ENCODE results near the gene PACSIN2.
"Not testable (repeated sequence)": the region's sequence is repeated elsewhere in the genome, so short reads cannot be mapped to it uniquely, and the experiment has no call there.

Gene PACSIN2

DNA sequence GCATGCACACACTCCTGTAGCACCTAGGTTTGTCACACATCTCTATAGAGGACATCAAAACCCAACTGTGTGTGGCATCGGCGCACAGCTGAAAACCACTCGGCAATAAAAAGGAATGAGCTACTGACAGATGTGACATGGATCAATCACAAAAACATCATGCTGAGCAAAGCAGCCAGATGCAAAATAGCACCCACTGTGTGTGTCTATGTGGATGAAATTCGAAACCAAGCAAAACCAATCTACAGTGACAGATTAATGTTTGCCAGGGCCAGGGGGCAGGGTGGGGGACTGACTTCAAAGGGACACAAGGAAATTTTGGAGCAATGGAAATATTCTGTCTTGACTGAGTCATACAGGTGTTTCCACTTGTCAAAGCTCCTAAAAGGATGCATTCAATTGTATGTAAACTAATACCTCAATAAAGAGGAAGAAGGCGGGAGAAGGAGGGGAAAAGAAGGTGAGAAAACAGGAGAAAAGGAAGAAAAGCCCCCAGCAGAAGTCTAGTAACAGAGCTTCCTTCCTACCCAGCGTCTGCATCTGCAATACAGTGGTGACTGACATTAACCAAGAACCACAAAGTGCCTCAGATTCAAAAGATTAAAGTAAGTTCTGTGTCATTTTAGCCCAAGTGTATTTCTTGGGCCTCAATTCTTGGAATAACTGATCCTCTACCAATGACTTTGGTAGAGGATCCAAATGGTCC is 49.8 kb downstream of the PACSIN2 start:
- H3K27me3 ChIP-seq = no peaks in the 10 kb centered on the region
- peak overlapping the region; percentile 16 to 48 (median 36); a peak in 21 of 22 replicates for H3K4me2 ChIP-seq
- no peak for TF ChIP-seq Cebpa-rat (IDR thresholded peaks at IDR 0.05)
- H3K27ac ChIP-seq = peak overlapping the region in 2 of 11 experiments; percentile 2 to 14; a peak in 1 of 22 replicates
- peaks cover 0 to 8% (median 4%) of the 10 kb centered on the region in 11 experiments; a peak in 7 of 22 replicates for H3K9me3 ChIP-seq (replicated peaks in 1 of 11)
- H3K4me1 ChIP-seq = peaks cover 33 to 92% (median 66%) of the 10 kb centered on the region in 10 experiments
- H3K4me3 ChIP-seq = no peak overlapping the region
- H3K36me3 ChIP-seq = peaks cover 19 to 63% (median 51%) of the 10 kb centered on the region in 11 experiments
- H4K20me1 ChIP-seq = peaks cover 53 to 98% (median 77%) of the 10 kb centered on the region in 11 experiments; a peak in 20 of 22 replicates
- H3K9ac ChIP-seq = no peak overlapping the region

DNA sequence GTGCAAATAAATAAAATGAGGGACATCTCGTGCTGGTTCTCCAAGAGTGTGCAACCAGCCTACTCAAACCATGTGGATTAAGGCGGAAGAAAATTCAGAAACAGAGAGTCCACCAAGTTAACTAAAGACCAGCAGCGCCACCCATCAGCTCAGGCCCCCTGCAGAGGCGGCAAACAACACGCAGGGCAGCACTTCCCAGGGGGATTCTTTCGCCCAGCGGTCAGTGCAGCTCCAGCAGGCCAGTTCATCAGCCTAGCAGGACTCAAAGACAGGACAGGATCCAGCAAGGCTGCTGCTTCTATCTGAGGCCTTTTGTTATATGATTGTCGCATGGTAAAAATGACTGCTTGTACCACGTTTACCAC is 51.7 kb downstream of the PACSIN2 start:
- Histone ChIP-seq H3K9me3 (replicated peaks in 1 of 11) (no peaks in the 10 kb centered on the region), H3K4me1 (peaks cover 41 to 93% (median 75%) of the 10 kb centered on the region in 10 experiments)

DNA sequence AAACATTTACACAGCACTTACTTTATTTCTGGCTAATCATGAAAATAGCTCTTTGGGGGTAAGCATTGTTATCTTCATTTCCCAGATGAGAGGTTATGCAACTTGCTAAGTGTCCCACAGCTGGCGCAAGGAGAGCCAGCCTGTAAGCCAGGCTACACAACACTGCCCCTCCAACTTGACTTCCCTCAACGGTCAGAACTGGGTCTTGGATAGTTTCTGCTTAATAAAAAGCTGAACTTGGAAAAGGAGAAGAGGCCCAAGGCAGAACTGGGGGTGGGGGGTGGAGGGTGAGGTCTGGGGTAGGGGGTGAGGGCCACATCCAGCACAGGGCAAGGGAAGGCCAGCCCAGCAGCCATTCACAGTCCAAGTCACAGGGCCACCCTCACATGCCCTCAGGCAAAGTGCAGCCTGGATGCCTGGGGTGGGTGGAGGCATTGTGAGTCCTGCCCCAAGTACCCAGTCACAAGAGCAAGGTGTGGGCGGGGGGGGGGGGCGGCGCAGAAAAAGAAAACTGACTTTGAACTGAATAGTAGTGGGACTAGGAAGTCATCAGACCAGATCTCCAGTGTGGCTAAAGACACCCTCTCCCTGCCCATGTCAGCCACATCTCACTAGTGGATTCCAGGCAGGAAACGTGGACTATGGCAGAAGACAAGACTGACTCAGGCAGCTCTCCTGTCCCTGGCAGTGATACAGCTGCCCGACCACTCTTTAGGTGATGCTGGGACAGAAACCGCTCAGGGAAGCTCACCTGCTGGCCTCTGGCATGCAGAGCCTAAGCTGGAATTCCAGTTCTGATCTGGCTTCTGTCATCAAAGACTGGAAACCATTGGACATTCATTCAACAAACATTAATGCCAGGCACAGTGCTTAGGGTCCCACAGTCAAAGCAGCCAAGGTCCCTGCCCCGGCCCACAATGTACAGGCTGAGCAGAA is 52.4 kb downstream of the PACSIN2 start:
- H3K27me3 ChIP-seq = no peaks in the 10 kb centered on the region
- H3K36me3 ChIP-seq = peaks cover 0 to 54% (median 44%) of the 10 kb centered on the region in 11 experiments; a peak in 17 of 22 replicates
- H3K27ac ChIP-seq = peak overlapping the region; percentile 54 to 82 (median 64); a peak in 21 of 22 replicates
- peaks cover 41 to 94% (median 72%) of the 10 kb centered on the region in 10 experiments for H3K4me1 ChIP-seq
- H3K4me3 ChIP-seq = no peak overlapping the region
- TF ChIP-seq Cebpa-rat (IDR thresholded peaks at IDR 0.05) = peak in 2 of 11 experiments; percentile 19 to 36; a peak in 2 of 22 replicates
- peak overlapping the region; percentile 21 to 92 (median 82); a peak in 20 of 22 replicates for H3K4me2 ChIP-seq
- peak overlapping the region in 8 of 11 experiments; percentile 14 to 63 (median 34); a peak in 10 of 22 replicates for H3K9ac ChIP-seq
- H4K20me1 ChIP-seq = peaks cover 52 to 98% (median 71%) of the 10 kb centered on the region in 11 experiments; a peak in 20 of 22 replicates
- no peaks in the 10 kb centered on the region for H3K9me3 ChIP-seq (replicated peaks in 1 of 11)

More for the DNA sequence above, 51.7 kb downstream of the PACSIN2 start:
- Histone ChIP-seq H3K9ac (no peak overlapping the region; a peak in 2 of 22 replicates), H3K36me3 (peaks cover 4 to 55% (median 43%) of the 10 kb centered on the region in 11 experiments; a peak in 20 of 22 replicates), H3K4me2 (peak overlapping the region in 10 of 11 experiments; percentile 18 to 92 (median 56); a peak in 15 of 22 replicates), H3K27ac (peak overlapping the region; percentile 27 to 74 (median 57); a peak in 15 of 22 replicates), H3K4me3 (no peak overlapping the region), H4K20me1 (peaks cover 54 to 98% (median 74%) of the 10 kb centered on the region in 11 experiments; a peak in 20 of 22 replicates), H3K27me3 (no peaks in the 10 kb centered on the region)
- no peak for TF ChIP-seq Cebpa-rat (IDR thresholded peaks at IDR 0.05)

DNA sequence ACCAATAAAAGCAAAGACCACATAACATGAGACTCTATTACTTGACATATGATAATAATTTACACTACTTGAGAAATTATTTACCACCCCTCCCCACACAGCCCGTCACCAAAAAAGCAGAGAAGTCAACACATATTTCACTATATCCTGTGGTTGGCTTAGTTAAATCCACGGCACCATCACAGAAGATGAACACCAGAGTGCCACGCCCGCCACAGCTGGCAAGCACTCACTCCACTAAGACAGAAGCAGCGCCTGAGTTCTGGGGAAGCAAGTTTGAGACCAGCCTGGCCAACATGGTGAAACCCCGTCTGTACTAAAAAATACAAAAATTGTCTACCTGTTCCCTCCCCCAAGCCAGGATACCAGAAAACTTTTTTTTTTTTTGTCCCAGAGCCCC is 53.1 kb downstream of the PACSIN2 start:
- Histone ChIP-seq H3K27me3 (no peaks in the 10 kb centered on the region), H3K4me2 (peak overlapping the region; percentile 21 to 92 (median 82); a peak in 21 of 22 replicates), H3K9ac (peak overlapping the region in 9 of 11 experiments; percentile 11 to 63 (median 33); a peak in 9 of 22 replicates), H4K20me1 (peaks cover 52 to 94% (median 67%) of the 10 kb centered on the region in 11 experiments; a peak in 20 of 22 replicates), H3K27ac (peak overlapping the region; percentile 54 to 82 (median 64); a peak in 21 of 22 replicates), H3K4me1 (peaks cover 41 to 92% (median 72%) of the 10 kb centered on the region in 10 experiments), H3K9me3 (replicated peaks in 1 of 11) (peaks cover 0 to 5% (median under 1%) of the 10 kb centered on the region in 11 experiments; a peak in 9 of 22 replicates), H3K4me3 (no peak overlapping the region), H3K36me3 (peaks cover 0 to 57% (median 46%) of the 10 kb centered on the region in 11 experiments; a peak in 17 of 22 replicates)
- no peak for TF ChIP-seq Cebpa-rat (IDR thresholded peaks at IDR 0.05)

DNA sequence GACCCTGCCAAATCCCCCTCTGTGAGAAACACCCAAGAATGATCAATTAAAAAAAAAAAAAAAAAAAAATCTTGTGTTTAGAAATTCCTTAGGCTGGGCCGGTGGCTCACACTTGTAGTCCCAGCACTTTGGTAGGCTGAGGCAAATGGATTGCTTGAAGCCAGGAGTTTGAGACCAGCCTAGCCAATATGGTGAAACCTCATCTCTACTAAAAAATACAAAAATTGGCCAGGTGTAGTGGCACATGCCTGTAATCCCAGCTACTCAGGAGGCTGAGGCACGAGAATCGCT is 53.6 kb downstream of the PACSIN2 start:
- Histone ChIP-seq H3K4me1 (peaks cover 41 to 92% (median 71%) of the 10 kb centered on the region in 10 experiments), H3K4me2 (peak overlapping the region; percentile 21 to 92 (median 82); a peak in 20 of 22 replicates), H3K9ac (peak overlapping the region in 5 of 11 experiments; percentile 11 to 63 (median 34); a peak in 5 of 22 replicates), H4K20me1 (peaks cover 52 to 89% (median 63%) of the 10 kb centered on the region in 11 experiments; a peak in 20 of 22 replicates), H3K27ac (peak overlapping the region; percentile 54 to 82 (median 64); a peak in 19 of 22 replicates), H3K36me3 (peaks cover 3 to 57% (median 47%) of the 10 kb centered on the region in 11 experiments; a peak in 18 of 22 replicates)
- not testable (repeated sequence) for H3K27me3 ChIP-seq; H3K4me3 ChIP-seq; H3K9me3 ChIP-seq (replicated peaks in 1 of 11)

DNA sequence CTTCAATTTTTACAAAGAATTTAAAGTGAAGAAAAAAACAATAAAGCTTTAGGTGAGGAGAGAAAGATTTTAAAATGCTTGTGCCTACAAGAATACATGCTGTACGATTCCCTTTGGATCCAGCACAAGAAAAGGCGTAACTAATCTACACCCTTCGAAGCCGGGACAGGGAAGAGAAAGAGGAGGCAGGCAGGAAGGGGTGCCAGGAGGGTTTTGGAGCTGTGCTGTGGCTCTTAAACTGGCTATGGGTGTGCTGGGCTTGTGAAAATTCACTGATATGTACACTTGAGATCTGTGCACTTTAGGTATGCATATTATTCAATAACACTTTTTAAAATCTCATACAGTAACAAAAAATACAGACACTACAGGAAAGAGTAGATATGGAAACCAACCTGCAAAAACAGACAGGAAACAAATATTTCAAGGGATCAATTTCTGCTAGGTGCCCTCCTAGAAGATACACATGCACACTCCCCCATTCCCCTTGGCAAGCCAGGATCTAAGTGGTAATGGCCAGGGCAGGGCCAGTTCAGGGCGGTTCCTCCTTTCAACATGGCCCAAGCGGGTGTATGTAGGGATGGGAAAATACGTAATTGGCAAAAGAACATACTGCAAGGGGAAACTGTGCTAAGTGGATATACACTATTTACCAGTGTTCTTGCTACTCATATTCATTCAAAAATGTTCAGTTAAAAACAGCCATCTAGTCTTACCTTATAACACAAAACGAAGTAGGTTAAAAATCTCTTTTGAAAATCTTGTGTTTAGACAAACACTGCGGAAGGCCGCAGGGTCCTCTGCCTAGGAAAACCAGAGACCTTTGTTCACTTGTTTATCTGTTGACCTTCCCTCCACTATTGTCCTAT is 54.2 kb downstream of the PACSIN2 start:
- H3K27ac ChIP-seq = peak overlapping the region; percentile 42 to 82 (median 64); a peak in 20 of 22 replicates
- no peak overlapping the region for H3K4me3 ChIP-seq
- peak overlapping the region in 5 of 11 experiments; percentile 17 to 45 (median 42); a peak in 9 of 22 replicates for H3K9ac ChIP-seq
- H3K4me2 ChIP-seq = peak overlapping the region; percentile 58 to 92 (median 82)
- peaks cover 9 to 57% (median 50%) of the 10 kb centered on the region in 11 experiments; a peak in 20 of 22 replicates for H3K36me3 ChIP-seq
- peaks cover 53 to 89% (median 58%) of the 10 kb centered on the region in 11 experiments; a peak in 20 of 22 replicates for H4K20me1 ChIP-seq
- H3K4me1 ChIP-seq = peaks cover 40 to 92% (median 66%) of the 10 kb centered on the region in 10 experiments
- peaks cover 9 to 15% (median 11%) of the 10 kb centered on the region in 11 experiments; a peak in 20 of 22 replicates for H3K9me3 ChIP-seq (replicated peaks in 1 of 11)
- no peaks in the 10 kb centered on the region for H3K27me3 ChIP-seq
- TF ChIP-seq Cebpa-rat (IDR thresholded peaks at IDR 0.05) = no peak
